ENCODE data around the gene NCOA3. TPM values are rescaled to one million over a fixed set of nuclear protein-coding genes. Genes with fewer than 3 reads are reported as not detected.

The NCOA3 gene
- polyA plus RNA-seq, 1 of the 3 experiments (the other 2 are of a cell fraction): 5.8 TPM

DNA sequence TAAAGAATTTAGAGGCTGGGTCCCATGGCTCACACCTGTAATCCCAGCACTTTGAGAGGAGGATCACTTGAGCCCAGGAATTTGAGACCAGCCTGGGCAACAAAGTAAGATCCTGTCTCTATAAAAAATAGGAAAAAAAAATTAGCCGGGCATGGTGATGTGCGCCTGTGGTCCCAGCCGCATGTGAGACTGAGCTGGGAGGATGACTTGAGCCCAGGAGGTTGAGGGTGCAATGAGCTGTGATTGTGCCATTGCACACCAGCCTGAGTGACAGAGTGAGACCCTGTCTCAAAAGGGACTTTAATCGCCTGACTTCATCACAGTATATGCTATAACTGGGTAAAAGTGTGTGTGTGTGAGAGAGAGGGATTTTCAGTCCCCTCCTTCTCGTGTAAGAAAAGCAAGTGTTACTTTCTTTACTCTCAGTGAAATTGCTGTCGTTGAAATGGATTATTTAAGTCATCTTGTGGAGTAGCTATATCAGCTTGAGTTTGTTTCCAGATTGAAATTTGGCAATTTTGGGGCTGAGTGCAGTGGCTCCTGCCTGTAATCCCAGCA lies 7.5 kb downstream of the NCOA3 start:
- no peaks in the 10 kb centered on the region; a peak in 2 of 4 replicates for H3K4me1 ChIP-seq (ENCODE audit: control insufficient read depth in 1 of 2, insufficient read depth in 2 of 2, low read depth in 1 of 2, low read length in 1 of 2)
- DNase-seq: no peak
- H3K79me2 ChIP-seq (ENCODE audit: insufficient read depth): peaks cover 95% of the 10 kb centered on the region
- ChIA-PET CTCF (no interaction called here), POLR2A (no interaction called here)
- no peak overlapping the region for H3K27ac ChIP-seq (ENCODE audit: low read depth in 2 of 2, low read length in 1 of 2)
- H3K9ac ChIP-seq: no peak overlapping the region
- 93% methylated on average over 6 of the region's 6 CpGs for WGBS (ENCODE audit: low lambda C conversion rate)
- peaks cover 19% of the 10 kb centered on the region; the same call in 1 of the 2 replicates for H4K20me1 ChIP-seq (ENCODE audit: insufficient read depth)
- TF ChIP-seq EZH2phosphoT487 (IDR thresholded peaks at IDR 0.05; ENCODE audit: borderline replicate concordance, low read depth) (no peak), CHD2 (IDR thresholded peaks at IDR 0.05; ENCODE audit: low read length, partially characterized antibody) (no peak), NRF1 (IDR thresholded peaks at IDR 0.05; ENCODE audit: low read depth, low read length) (no peak), NFIC (IDR thresholded peaks at IDR 0.05; ENCODE audit: borderline replicate concordance) (no peak), YY1 (IDR thresholded peaks at IDR 0.05; ENCODE audit: low read depth) (no peak), TCF12 (IDR thresholded peaks at IDR 0.05) (no peak), RCOR1 (IDR thresholded peaks at IDR 0.05; ENCODE audit: low read length) (no peak), EP300 (IDR thresholded peaks at IDR 0.05; ENCODE audit: borderline replicate concordance in 1 of 2, low read depth in 1 of 2, low read length in 1 of 2) (no peak), GABPA (IDR thresholded peaks at IDR 0.05; ENCODE audit: low read depth) (no peak), RAD21 (IDR thresholded peaks at IDR 0.05; ENCODE audit: low read length) (no peak)
- TF ChIP-seq, protein P1, sequence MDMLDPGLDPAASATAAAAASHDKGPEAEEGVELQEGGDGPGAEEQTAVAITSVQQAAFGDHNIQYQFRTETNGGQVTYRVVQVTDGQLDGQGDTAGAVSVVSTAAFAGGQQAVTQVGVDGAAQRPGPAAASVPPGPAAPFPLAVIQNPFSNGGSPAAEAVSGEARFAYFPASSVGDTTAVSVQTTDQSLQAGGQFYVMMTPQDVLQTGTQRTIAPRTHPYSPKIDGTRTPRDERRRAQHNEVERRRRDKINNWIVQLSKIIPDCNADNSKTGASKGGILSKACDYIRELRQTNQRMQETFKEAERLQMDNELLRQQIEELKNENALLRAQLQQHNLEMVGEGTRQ (IDR thresholded peaks at IDR 0.05; ENCODE audit: borderline replicate concordance, low read depth, low read length): no peak
- TF ChIP-seq, protein P2, sequence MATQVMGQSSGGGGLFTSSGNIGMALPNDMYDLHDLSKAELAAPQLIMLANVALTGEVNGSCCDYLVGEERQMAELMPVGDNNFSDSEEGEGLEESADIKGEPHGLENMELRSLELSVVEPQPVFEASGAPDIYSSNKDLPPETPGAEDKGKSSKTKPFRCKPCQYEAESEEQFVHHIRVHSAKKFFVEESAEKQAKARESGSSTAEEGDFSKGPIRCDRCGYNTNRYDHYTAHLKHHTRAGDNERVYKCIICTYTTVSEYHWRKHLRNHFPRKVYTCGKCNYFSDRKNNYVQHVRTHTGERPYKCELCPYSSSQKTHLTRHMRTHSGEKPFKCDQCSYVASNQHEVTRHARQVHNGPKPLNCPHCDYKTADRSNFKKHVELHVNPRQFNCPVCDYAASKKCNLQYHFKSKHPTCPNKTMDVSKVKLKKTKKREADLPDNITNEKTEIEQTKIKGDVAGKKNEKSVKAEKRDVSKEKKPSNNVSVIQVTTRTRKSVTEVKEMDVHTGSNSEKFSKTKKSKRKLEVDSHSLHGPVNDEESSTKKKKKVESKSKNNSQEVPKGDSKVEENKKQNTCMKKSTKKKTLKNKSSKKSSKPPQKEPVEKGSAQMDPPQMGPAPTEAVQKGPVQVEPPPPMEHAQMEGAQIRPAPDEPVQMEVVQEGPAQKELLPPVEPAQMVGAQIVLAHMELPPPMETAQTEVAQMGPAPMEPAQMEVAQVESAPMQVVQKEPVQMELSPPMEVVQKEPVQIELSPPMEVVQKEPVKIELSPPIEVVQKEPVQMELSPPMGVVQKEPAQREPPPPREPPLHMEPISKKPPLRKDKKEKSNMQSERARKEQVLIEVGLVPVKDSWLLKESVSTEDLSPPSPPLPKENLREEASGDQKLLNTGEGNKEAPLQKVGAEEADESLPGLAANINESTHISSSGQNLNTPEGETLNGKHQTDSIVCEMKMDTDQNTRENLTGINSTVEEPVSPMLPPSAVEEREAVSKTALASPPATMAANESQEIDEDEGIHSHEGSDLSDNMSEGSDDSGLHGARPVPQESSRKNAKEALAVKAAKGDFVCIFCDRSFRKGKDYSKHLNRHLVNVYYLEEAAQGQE (IDR thresholded peaks at IDR 0.05; ENCODE audit: low read depth, low read length): no peak
- TF ChIP-seq, protein P3, sequence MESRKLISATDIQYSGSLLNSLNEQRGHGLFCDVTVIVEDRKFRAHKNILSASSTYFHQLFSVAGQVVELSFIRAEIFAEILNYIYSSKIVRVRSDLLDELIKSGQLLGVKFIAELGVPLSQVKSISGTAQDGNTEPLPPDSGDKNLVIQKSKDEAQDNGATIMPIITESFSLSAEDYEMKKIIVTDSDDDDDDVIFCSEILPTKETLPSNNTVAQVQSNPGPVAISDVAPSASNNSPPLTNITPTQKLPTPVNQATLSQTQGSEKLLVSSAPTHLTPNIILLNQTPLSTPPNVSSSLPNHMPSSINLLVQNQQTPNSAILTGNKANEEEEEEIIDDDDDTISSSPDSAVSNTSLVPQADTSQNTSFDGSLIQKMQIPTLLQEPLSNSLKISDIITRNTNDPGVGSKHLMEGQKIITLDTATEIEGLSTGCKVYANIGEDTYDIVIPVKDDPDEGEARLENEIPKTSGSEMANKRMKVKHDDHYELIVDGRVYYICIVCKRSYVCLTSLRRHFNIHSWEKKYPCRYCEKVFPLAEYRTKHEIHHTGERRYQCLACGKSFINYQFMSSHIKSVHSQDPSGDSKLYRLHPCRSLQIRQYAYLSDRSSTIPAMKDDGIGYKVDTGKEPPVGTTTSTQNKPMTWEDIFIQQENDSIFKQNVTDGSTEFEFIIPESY (IDR thresholded peaks at IDR 0.05; ENCODE audit: borderline replicate concordance, low read depth): no peak
- TF ChIP-seq, protein P4, sequence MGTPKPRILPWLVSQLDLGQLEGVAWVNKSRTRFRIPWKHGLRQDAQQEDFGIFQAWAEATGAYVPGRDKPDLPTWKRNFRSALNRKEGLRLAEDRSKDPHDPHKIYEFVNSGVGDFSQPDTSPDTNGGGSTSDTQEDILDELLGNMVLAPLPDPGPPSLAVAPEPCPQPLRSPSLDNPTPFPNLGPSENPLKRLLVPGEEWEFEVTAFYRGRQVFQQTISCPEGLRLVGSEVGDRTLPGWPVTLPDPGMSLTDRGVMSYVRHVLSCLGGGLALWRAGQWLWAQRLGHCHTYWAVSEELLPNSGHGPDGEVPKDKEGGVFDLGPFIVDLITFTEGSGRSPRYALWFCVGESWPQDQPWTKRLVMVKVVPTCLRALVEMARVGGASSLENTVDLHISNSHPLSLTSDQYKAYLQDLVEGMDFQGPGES (IDR thresholded peaks at IDR 0.05; ENCODE audit: low read depth, low read length): no peak
- no peaks in the 10 kb centered on the region for H3K27me3 ChIP-seq (ENCODE audit: insufficient read depth)
- H3K9me2 ChIP-seq: no peaks in the 10 kb centered on the region
- no peak overlapping the region for H3K4me3 ChIP-seq (ENCODE audit: low read depth in 2 of 2, low read length in 1 of 2)
- no peaks in the 10 kb centered on the region for H3K9me3 ChIP-seq
- H3F3A ChIP-seq (replicated peaks; ENCODE audit: insufficient read depth): peaks cover 2% of the 10 kb centered on the region
- H2AFZ ChIP-seq (ENCODE audit: low read depth): no peak overlapping the region
- H3K4me2 ChIP-seq: no peak overlapping the region
- H3K36me3 ChIP-seq (replicated peaks in 1 of 2; ENCODE audit: control insufficient read depth in 1 of 2, insufficient read depth in 2 of 2, low read length in 1 of 2): no peaks in the 10 kb centered on the region

Measured in SK-N-SH (cell line).